NB4 (cell line): ENCODE data around the gene NCAPH2.

Experiments used
- POLR2A ChIP-seq: IDR thresholded peaks from 2 replicates; pipeline ENCODE4 v1.6.1; 2011; ENCODE audit warnings: mild to moderate bottlenecking; ENCODE audit not compliant: insufficient read length; ENCODE audit errors: extremely low read depth
- TF ChIP-seq, protein P1 (sequence below): IDR thresholded peaks from one replicate; pipeline ENCODE4 v1.5.1; 2012; ENCODE audit warnings: low read depth, low read length

GRCh38 chr22:50523806-50524675, 16.0 kb downstream of the NCAPH2 start:
- no peak for TF ChIP-seq POLR2A
- TF ChIP-seq, protein P1, sequence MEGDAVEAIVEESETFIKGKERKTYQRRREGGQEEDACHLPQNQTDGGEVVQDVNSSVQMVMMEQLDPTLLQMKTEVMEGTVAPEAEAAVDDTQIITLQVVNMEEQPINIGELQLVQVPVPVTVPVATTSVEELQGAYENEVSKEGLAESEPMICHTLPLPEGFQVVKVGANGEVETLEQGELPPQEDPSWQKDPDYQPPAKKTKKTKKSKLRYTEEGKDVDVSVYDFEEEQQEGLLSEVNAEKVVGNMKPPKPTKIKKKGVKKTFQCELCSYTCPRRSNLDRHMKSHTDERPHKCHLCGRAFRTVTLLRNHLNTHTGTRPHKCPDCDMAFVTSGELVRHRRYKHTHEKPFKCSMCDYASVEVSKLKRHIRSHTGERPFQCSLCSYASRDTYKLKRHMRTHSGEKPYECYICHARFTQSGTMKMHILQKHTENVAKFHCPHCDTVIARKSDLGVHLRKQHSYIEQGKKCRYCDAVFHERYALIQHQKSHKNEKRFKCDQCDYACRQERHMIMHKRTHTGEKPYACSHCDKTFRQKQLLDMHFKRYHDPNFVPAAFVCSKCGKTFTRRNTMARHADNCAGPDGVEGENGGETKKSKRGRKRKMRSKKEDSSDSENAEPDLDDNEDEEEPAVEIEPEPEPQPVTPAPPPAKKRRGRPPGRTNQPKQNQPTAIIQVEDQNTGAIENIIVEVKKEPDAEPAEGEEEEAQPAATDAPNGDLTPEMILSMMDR, result no peak
